Measurements from ENCODE around the gene TBX4. TPM values are rescaled to one million over a fixed set of nuclear protein-coding genes. Genes with fewer than 3 reads are reported as not detected.

Gene TBX4
- total and polyA plus RNA-seq, 2 experiments from 2014 or later: not detected

GRCh38 chr17:61496174-61496956 lies 44.1 kb downstream of the TBX4 start (continued):
- no peak for TF ChIP-seq ETS1 (IDR thresholded peaks at IDR 0.05)

DNA sequence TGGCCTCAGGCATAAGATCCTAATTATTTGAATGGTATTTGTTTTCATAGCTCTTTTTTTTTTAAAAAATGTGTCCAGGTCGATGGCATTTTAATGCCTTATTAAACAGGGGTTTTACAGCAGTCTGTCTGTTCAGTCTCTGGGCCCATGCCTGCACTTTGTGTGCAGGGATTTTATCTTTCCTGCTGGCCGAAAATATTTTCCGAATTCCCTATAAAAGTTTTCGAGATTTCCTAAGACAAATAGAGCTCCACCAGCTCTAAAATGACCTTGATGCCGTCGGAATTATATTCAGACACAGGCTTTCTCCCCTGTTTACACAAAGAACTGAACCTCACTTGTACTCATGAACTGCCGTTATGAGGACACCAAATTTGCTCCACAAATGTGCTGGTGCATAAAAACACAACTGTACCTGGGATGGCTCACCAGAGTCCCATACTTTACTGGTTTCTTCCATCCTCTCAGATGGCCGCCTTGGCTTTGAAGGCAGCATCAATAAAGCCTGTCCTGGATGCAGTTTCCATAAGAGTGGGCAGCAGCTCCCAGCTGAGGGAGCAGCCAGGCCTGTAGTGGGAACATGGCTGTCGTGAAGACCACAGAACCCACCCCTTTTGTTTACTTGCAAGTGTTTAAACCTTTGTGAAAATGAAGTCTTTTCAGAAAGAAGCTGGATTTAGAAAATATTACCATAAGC lies 44.9 kb downstream of the TBX4 start:
- ATAC-seq (no peak), DNase-seq (ENCODE audit: low spot score) (no peak)
- Histone ChIP-seq H3K9me2 (ENCODE audit: insufficient read depth) (no peaks in the 10 kb centered on the region), H3K36me3 (ENCODE audit: insufficient read depth) (no peaks in the 10 kb centered on the region), H3K4me3 (no peak overlapping the region), H3K79me2 (replicated peaks; ENCODE audit: insufficient read depth) (no peaks in the 10 kb centered on the region), H4K20me1 (replicated peaks; ENCODE audit: insufficient read depth) (no peaks in the 10 kb centered on the region), H3K27ac (ENCODE audit: low read depth) (no peak overlapping the region), H3F3A (replicated peaks; ENCODE audit: low read depth) (no peaks in the 10 kb centered on the region), H2AFZ (peak overlapping the region; percentile 97), H3K27me3 (ENCODE audit: insufficient read depth) (no peaks in the 10 kb centered on the region), H3K4me2 (no peak overlapping the region), H3K4me1 (ENCODE audit: insufficient read depth) (no peaks in the 10 kb centered on the region)
- H3K4me1 Mint-ChIP-seq: peaks cover 18% of the 10 kb centered on the region
- H3K4me3 Mint-ChIP-seq: no peak overlapping the region
- H3K9me3 Mint-ChIP-seq: no peaks in the 10 kb centered on the region
- no peaks in the 10 kb centered on the region for H3K36me3 Mint-ChIP-seq (ENCODE audit: low read depth)
- no peak overlapping the region for H3K27ac Mint-ChIP-seq
- H3K27me3 Mint-ChIP-seq (ENCODE audit: insufficient read depth, low read depth, poor library complexity): peaks cover 3% of the 10 kb centered on the region
- TF ChIP-seq NANOG (IDR thresholded peaks at IDR 0.05; ENCODE audit: borderline replicate concordance): no peak
- TF ChIP-seq REST (IDR thresholded peaks at IDR 0.05; ENCODE audit: unreplicated experiment): no peak

- Histone ChIP-seq H3K36me3 (ENCODE audit: insufficient read depth) (no peaks in the 10 kb centered on the region), H3F3A (replicated peaks; ENCODE audit: low read depth) (no peaks in the 10 kb centered on the region), H3K79me2 (replicated peaks; ENCODE audit: insufficient read depth) (no peaks in the 10 kb centered on the region), H3K4me1 (ENCODE audit: insufficient read depth) (no peaks in the 10 kb centered on the region), H4K20me1 (replicated peaks; ENCODE audit: insufficient read depth) (no peaks in the 10 kb centered on the region), H3K27ac (ENCODE audit: low read depth) (no peak overlapping the region), H2AFZ (no peak overlapping the region), H3K4me2 (no peak overlapping the region), H3K4me3 (no peak overlapping the region), H3K27me3 (ENCODE audit: insufficient read depth) (no peaks in the 10 kb centered on the region), H3K9me2 (ENCODE audit: insufficient read depth) (no peaks in the 10 kb centered on the region)
- ATAC-seq (no peak), DNase-seq (ENCODE audit: low spot score) (no peak)
- Mint-ChIP-seq H3K27ac (no peak overlapping the region), H3K4me3 (no peak overlapping the region), H3K4me1 (peaks cover 18% of the 10 kb centered on the region), H3K9me3 (no peaks in the 10 kb centered on the region), H3K36me3 (ENCODE audit: low read depth) (no peaks in the 10 kb centered on the region), H3K27me3 (ENCODE audit: insufficient read depth, low read depth, poor library complexity) (peaks cover 3% of the 10 kb centered on the region)
- no peak for TF ChIP-seq EZH2 (IDR thresholded peaks at IDR 0.05; ENCODE audit: low read depth, unreplicated experiment)
- no peak for TF ChIP-seq ZNF114 (CRISPR knock-in tag; IDR thresholded peaks at IDR 0.05)
Measured at GRCh38 chr17:61498042-61498994, 46.1 kb downstream of the TBX4 start.

Measured in GM23338 (cell line).